ENCODE results near the gene SAMD1. TPM values are rescaled to one million over a fixed set of nuclear protein-coding genes. Genes with fewer than 3 reads are reported as not detected.
A peak's percentile ranks its signal among the peaks of the same experiment; 100 is the strongest.

SAMD1 gene
- total RNA-seq, 1 experiment from 2014 or later = 62.2 TPM

DNA sequence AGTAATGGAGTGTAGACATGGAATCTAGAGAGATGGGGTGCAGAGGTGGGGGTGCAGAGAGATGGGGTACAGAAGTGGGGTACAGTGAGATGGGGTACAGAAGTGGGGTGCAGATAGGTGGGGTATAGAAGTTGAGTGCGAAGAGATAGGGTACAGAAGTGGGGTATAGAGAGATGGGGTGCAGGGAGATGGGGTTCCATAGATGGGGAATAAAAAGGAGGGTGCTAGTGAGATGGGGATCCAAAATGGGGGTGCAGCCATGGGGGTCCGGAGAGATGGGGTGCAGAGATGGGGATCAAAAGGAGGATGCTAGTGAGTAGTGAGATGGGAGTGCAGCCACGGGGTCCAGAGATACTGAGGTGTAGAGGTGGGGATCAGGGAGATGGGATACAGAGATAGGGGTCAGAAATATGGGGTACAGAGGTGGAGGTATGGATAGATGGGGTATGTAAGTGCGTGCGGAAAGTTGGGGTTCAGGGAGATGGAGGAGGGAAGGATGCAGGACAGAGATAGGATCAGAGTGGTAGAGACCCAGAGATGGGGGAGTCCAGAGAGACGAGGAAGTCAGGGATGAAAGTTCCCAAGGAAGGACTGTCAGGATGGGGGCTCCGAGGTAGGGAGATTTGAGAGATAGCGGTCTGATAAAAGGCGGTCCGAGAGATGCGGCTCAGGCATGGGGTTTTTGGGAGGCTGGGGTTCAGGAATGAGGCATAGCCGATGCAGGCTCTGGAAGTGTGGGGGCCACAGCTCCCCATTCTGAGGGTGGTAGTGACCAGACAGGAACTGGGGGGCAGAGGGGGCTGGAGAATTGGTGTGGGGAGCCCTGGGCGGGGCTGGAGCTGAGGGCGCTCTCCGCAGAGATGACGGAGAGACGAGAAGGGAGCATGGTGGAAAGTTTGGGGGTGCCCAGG, 32.1 kb downstream of the SAMD1 start:
- Histone ChIP-seq H3K9me3 (ENCODE audit: low read length) (no peaks in the 10 kb centered on the region), H2AFZ (ENCODE audit: low read length) (peak overlapping the region; percentile 75; the same call in 1 of the 2 replicates), H3K4me3 (ENCODE audit: low read length) (peak overlapping the region; percentile 65), H3K79me2 (ENCODE audit: low read length) (no peaks in the 10 kb centered on the region), H4K20me1 (ENCODE audit: low read length) (no peaks in the 10 kb centered on the region), H3K9me2 (replicated peaks; ENCODE audit: low read length) (no peaks in the 10 kb centered on the region), H3K36me3 (ENCODE audit: low read depth, low read length) (no peaks in the 10 kb centered on the region), H3K4me2 (ENCODE audit: low read length) (peak overlapping the region; percentile 89), H3F3A (ENCODE audit: low read length, unreplicated experiment) (no peaks in the 10 kb centered on the region), H3K4me1 (ENCODE audit: insufficient read depth, low read length) (peaks cover 21% of the 10 kb centered on the region), H3K27ac (ENCODE audit: low read length) (no peak overlapping the region), H3K9ac (ENCODE audit: low read length) (no peak overlapping the region), H3K27me3 (ENCODE audit: low read length) (no peaks in the 10 kb centered on the region)
- DNase-seq (no peak), ATAC-seq (no peak)
- ChIA-PET POLR2A (ENCODE audit: unreplicated experiment) (no interaction called here), CTCF (interaction anchor here (0.5 to 1.6 kb wide), 4 partner anchors 13 to 250 kb away, joined by 4 to 13 read pairs (median 8); partner anchors contain the start of gene MISP3)
- TF ChIP-seq EZH2phosphoT487 (IDR thresholded peaks at IDR 0.05; ENCODE audit: borderline replicate concordance, low read length) (no peak), EZH2 (IDR thresholded peaks at IDR 0.05; ENCODE audit: low read length, unreplicated experiment) (no peak), CTCF (conservative IDR thresholded peaks at IDR 0.05; ENCODE audit: low read depth, low read length) (no peak)
- BruUV-seq (replicated peaks) = no TSS peak
- intact Hi-C loops (cut with micrococcal nuclease) = no loop called here

DNA sequence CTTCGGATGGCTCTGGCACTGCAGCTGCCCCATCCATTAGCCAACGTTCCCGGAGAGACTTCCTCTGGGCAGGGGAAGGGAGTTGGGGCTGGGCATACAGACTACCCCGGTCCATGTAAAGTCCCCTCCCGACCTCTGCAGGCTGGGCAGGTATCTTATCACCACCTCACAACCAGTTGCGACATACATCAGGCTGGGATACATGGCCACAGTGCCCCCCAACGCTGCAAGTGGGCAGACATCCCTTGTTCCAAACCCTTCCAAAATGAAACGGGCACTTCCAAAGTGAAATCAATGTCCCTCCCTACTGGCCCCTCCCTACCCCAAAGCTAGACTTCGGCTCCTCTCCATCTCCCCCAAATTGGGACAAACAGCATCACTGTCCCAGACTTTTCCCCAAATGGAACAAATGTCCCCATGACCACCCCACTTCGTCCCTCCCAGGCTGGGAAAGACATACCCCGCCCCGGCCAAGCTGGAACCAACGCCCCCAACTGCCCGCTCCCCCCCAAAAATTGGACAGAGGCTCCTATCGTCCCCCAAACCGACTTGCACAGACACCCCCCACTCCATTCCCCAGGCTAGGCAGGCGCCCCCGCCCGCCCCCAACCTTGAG, 33.7 kb downstream of the SAMD1 start:
- no TSS peak for BruUV-seq (replicated peaks)
- no peak overlapping the region for H3K9ac ChIP-seq (ENCODE audit: low read length)
- no peaks in the 10 kb centered on the region for H3F3A ChIP-seq (ENCODE audit: low read length, unreplicated experiment)
- H3K4me3 ChIP-seq (ENCODE audit: low read length) = peak overlapping the region; percentile 59; the same call in 1 of the 2 replicates
- CTCF ChIA-PET = interaction anchor here (1.0 kb wide), 1 partner anchor 80 kb away, joined by 4 read pairs; the partner anchor contains the start of gene ASF1B
- intact Hi-C loops (cut with micrococcal nuclease) = no loop called here
- no peak for DNase-seq
- H3K79me2 ChIP-seq (ENCODE audit: low read length) = no peaks in the 10 kb centered on the region
- no peaks in the 10 kb centered on the region for H3K9me2 ChIP-seq (replicated peaks; ENCODE audit: low read length)
- no peaks in the 10 kb centered on the region for H4K20me1 ChIP-seq (ENCODE audit: low read length)
- POLR2A ChIA-PET (ENCODE audit: unreplicated experiment) = no interaction called here
- H3K9me3 ChIP-seq (ENCODE audit: low read length) = no peaks in the 10 kb centered on the region
- no peaks in the 10 kb centered on the region for H3K36me3 ChIP-seq (ENCODE audit: low read depth, low read length)
- TF ChIP-seq EZH2 (IDR thresholded peaks at IDR 0.05; ENCODE audit: low read length, unreplicated experiment) (no peak), CTCF (conservative IDR thresholded peaks at IDR 0.05; ENCODE audit: low read depth, low read length) (no peak), EZH2phosphoT487 (IDR thresholded peaks at IDR 0.05; ENCODE audit: borderline replicate concordance, low read length) (no peak)
- no peak overlapping the region for H3K27ac ChIP-seq (ENCODE audit: low read length)
- ATAC-seq = no peak
- H2AFZ ChIP-seq (ENCODE audit: low read length) = peak overlapping the region; percentile 65
- peak overlapping the region; percentile 89 for H3K4me2 ChIP-seq (ENCODE audit: low read length)
- H3K27me3 ChIP-seq (ENCODE audit: low read length) = no peaks in the 10 kb centered on the region
- peaks cover 15% of the 10 kb centered on the region for H3K4me1 ChIP-seq (ENCODE audit: insufficient read depth, low read length)

Measured in PC-3 (cell line).